Measurements from ENCODE around the gene TGM5. TPM values are rescaled to one million over a fixed set of nuclear protein-coding genes. Genes with fewer than 3 reads are reported as not detected.
A peak's percentile ranks its signal among the peaks of the same experiment; 100 is the strongest.

TGM5 gene
- total and polyA plus RNA-seq, 7 donors = 0.03 to 0.78 (median 0.06) TPM; not detected in 4

DNA sequence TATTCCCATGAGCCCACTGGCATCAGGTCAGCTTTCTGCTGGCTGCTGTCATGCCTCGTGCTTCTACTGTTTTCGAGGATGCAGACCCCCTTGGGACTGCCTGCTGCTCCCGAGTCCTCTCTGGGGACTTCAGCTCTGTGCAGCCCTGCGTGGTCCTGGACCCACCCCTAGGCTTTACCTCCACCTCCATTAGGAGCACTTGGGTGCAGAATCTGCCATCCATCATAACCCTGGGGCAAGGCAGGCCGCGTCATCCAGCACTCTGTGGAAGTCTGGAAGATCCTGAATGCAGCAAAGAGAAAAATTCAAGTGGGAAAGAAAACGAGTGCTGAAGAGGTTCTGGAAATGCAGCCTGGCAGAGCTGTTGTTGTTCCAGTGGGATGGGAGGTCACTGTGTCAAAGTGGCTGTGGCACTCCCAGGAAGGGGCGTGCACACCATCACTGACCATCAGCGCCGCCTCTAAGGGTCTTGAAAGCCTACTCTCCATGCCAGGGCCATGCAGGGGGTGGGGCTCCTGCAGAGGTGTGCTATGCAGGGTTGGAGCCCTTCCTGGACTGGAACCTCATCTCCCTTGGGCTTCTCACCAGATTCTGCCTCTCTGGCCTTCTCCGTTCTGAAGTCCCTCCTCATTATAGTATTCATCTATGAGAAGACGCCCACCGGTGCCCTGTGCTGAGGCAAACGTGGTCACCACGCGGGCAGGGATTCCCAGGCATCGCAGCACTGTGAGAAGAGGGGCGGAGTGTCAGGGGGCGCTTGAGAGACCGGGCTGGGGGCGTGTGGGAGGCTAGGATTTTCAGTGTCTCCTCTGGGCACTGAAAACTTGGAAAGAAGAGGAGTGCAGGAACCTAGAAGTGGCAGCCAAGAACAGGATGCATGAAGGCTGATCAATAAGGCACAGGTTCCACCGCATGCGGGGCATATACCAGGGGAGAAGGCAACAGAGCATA is 58.4 kb downstream of the TGM5 start:
- no peak for ATAC-seq

DNA sequence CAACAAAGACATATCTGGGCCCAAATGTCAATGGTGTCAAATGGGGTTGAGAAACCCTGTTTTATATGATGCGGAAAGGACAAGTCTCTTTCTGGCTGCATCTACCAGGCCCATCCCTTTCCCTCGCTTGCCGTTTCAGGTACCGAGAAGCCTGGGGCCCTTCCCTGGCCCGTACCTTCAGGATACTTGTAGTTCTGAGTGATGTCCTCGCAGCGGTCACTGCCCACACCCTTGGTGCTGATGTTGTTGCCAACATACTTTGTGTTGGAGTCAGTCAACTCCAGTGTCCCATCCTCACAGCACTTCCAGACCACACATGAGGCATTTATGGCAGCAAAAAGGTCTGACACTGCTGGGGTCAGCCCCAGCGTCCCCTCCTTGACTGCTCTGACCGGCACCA is 59.7 kb downstream of the TGM5 start:
- Histone ChIP-seq H3K36me3 (ENCODE audit: insufficient read depth in 1 of 2, low read depth in 1 of 2) (no peaks in the 10 kb centered on the region), H3K27ac (no peak overlapping the region), H3K9me3 (no peaks in the 10 kb centered on the region), H3K4me3 (no peak overlapping the region), H3K4me1 (no peaks in the 10 kb centered on the region), H3K27me3 (ENCODE audit: insufficient read depth in 3 of 3, low read length in 2 of 3) (peaks cover 0 to 5% (median 0%) of the 10 kb centered on the region in 3 donors)
- intact Hi-C loops (cut with DNase I) = loop anchor here in 1 of 2 donors (10.0 kb wide), 1 partner anchor 502 kb away; no protein-coding TSS in a partner anchor
- ATAC-seq = no peak
- TF ChIP-seq CTCF (IDR thresholded peaks at IDR 0.05) = no peak
- DNase-seq = no peak
- WGBS, 3 donors = 86 to 92% (median 89%) methylated on average over 9 of the region's 9 CpGs

More for the DNA sequence above, 58.4 kb downstream of the TGM5 start:
- DNase-seq = no peak
- intact Hi-C loops (cut with DNase I) = loop anchor here in 1 of 2 donors (10.0 kb wide), 1 partner anchor 504 kb away; no protein-coding TSS in a partner anchor
- H3K9me3 ChIP-seq = no peaks in the 10 kb centered on the region
- 61 to 64% (median 63%) methylated on average over 23 of the region's 23 CpGs for WGBS, 3 donors
- no peaks in the 10 kb centered on the region for H3K36me3 ChIP-seq (ENCODE audit: insufficient read depth in 1 of 2, low read depth in 1 of 2)
- H3K4me1 ChIP-seq = no peaks in the 10 kb centered on the region
- H3K4me3 ChIP-seq = no peak overlapping the region
- peaks cover 0 to 5% (median 0%) of the 10 kb centered on the region in 3 donors for H3K27me3 ChIP-seq (ENCODE audit: insufficient read depth in 3 of 3, low read length in 2 of 3)
- H3K27ac ChIP-seq = no peak overlapping the region
- TF ChIP-seq CTCF (IDR thresholded peaks at IDR 0.05) = no peak

DNA sequence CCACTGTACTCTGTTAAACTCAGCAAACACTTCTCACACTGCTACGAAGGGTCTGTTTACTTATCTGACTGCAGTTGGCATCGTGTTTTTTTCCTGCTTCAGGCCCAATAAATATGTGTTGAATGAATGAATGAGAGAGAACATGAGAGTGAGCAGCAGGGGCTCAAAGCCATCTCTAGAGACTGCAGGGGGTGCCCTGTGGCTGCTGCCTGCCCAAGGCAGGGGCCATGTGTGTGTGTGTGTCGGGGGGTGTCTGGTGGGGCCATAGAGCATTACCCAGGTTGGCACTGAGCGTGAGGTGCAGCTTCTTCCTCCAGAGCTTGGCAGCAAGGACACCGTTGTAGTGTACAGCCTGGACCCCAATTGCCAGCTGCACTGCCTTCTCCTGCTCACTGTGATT is 60.7 kb downstream of the TGM5 start:
- peaks cover 0 to 5% (median 0%) of the 10 kb centered on the region in 3 donors for H3K27me3 ChIP-seq (ENCODE audit: insufficient read depth in 3 of 3, low read length in 2 of 3)
- no peak for TF ChIP-seq CTCF (IDR thresholded peaks at IDR 0.05)
- H3K4me3 ChIP-seq = no peak overlapping the region
- H3K9me3 ChIP-seq = no peaks in the 10 kb centered on the region
- DNase-seq = no peak
- no peak for ATAC-seq
- H3K4me1 ChIP-seq = no peaks in the 10 kb centered on the region
- no peaks in the 10 kb centered on the region for H3K36me3 ChIP-seq (ENCODE audit: insufficient read depth in 1 of 2, low read depth in 1 of 2)
- 80 to 84% (median 80%) methylated on average over 5 of the region's 5 CpGs for WGBS, 3 donors
- intact Hi-C loops (cut with DNase I) = loop anchor here in 1 of 2 donors (10.0 kb wide), 1 partner anchor 501 kb away; no protein-coding TSS in a partner anchor
- H3K27ac ChIP-seq = no peak overlapping the region

DNA sequence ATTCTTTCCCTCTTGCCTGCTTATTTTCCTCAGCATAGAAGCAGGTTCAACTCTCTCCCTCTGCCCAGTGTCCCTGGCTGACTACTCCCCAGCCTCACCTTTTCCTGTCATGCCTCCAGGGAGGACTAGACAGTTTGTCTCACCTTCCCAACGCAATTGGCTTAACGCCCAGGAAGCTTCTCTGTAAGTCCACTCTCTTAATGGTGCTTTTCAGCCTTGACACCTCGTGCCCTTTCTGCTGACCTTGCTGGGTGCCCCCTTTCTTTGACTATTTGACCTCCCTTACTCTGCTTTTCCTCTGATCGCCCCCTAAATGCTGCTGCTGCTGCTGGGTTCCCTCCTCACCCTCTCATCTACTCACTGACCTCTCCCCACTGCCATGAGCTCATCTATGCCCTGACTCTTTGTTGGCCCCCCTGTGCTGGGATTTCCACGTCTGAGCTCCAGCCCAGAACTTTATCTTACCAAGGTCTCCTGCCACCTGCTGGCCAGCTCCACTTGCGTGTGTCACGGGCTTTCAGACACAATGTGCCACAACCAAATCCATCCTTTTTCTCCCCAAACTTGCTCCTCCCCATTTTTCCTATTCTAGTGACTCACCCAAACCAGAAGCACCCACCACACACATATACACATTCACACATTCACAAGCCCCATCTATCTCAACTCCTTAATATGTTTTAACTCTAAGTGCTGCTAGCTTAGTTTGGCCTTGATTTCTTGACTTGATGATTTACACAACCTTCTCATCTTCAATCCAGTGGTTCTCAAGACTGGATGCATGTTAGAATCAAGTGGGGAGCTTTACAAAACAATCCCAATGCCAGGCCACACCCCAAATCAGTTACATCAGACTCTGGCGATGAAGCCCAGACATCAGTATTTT is 62.5 kb downstream of the TGM5 start:
- no peak overlapping the region for H3K4me3 ChIP-seq
- no peaks in the 10 kb centered on the region for H3K4me1 ChIP-seq
- DNase-seq (peak; percentile 44 to 75), ATAC-seq (peak; percentile 74 to 92 (median 80))
- intact Hi-C loops (cut with DNase I) = loop anchor here (1.0 to 10.0 kb wide), 2 partner anchors 17 to 499 kb away; no protein-coding TSS in a partner anchor
- H3K9me3 ChIP-seq = no peaks in the 10 kb centered on the region
- 31 to 33% (median 32%) methylated on average over 8 of the region's 8 CpGs for WGBS, 3 donors
- H3K27ac ChIP-seq = no peak overlapping the region
- peaks cover 0 to 2% (median 0%) of the 10 kb centered on the region in 3 donors for H3K27me3 ChIP-seq (ENCODE audit: insufficient read depth in 3 of 3, low read length in 2 of 3)
- TF ChIP-seq CTCF (IDR thresholded peaks at IDR 0.05) = peak; percentile 59
- H3K36me3 ChIP-seq (ENCODE audit: insufficient read depth in 1 of 2, low read depth in 1 of 2) = no peaks in the 10 kb centered on the region
